ENCODE data around the gene RBMS3.

DNA sequence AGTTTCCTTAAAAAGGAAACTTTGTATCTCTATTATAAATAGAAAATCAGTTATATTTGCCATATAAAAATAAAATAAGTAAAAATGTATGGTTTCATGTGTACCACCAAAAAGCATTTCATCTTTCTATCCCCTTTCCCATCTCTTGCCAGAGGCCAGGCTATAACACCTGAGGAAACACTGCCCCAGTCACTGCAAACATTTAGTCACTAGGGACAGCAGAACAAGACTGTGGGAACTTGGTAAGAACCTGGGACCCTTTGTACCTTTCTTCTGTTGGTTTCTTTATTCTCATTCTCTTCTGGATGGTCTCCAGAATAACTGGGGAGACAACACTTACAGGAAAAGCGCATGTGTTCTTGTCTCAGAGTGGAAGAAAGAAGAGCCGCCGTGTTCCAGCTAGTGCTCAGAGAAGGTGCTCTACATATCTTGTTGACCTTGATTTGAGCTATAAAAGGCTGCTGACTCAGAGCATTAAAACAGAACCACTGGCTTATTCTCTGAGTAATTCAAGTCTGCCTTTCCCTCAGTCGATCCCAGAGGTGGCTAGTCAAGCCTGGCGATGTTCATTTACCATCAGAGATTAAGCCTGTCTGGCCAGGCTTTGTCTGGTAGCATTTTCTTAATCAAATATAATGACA lies 361.6 kb downstream of the RBMS3 start:
- TF ChIP-seq POLR2A (IDR thresholded peaks at IDR 0.05; ENCODE audit: borderline replicate concordance, extremely low read depth, insufficient read depth, insufficient read length) (no peak), EZH2 (IDR thresholded peaks at IDR 0.05) (no peak), POLR2AphosphoS5 (IDR thresholded peaks at IDR 0.05; ENCODE audit: low read depth, low read length) (no peak), EGR1 (IDR thresholded peaks at IDR 0.05; ENCODE audit: low read depth) (no peak), ELF1 (IDR thresholded peaks at IDR 0.05; ENCODE audit: borderline replicate concordance, low read depth) (no peak), SP1 (IDR thresholded peaks at IDR 0.05; ENCODE audit: low read depth) (no peak), YY1 (IDR thresholded peaks at IDR 0.05; ENCODE audit: extremely low read depth, insufficient replicate concordance, low read depth, low read length) (no peak)
- TF ChIP-seq, protein P1, sequence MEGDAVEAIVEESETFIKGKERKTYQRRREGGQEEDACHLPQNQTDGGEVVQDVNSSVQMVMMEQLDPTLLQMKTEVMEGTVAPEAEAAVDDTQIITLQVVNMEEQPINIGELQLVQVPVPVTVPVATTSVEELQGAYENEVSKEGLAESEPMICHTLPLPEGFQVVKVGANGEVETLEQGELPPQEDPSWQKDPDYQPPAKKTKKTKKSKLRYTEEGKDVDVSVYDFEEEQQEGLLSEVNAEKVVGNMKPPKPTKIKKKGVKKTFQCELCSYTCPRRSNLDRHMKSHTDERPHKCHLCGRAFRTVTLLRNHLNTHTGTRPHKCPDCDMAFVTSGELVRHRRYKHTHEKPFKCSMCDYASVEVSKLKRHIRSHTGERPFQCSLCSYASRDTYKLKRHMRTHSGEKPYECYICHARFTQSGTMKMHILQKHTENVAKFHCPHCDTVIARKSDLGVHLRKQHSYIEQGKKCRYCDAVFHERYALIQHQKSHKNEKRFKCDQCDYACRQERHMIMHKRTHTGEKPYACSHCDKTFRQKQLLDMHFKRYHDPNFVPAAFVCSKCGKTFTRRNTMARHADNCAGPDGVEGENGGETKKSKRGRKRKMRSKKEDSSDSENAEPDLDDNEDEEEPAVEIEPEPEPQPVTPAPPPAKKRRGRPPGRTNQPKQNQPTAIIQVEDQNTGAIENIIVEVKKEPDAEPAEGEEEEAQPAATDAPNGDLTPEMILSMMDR (IDR thresholded peaks at IDR 0.05 in 2 of 3, conservative IDR thresholded peaks at IDR 0.05 in 1 of 3; ENCODE audit: borderline replicate concordance in 1 of 3, insufficient read depth in 1 of 3, low read depth in 2 of 3, low read length in 2 of 3) = no peak
- TF ChIP-seq, protein P2, sequence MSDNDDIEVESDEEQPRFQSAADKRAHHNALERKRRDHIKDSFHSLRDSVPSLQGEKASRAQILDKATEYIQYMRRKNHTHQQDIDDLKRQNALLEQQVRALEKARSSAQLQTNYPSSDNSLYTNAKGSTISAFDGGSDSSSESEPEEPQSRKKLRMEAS (IDR thresholded peaks at IDR 0.05) = no peak
- TF ChIP-seq, protein P3, sequence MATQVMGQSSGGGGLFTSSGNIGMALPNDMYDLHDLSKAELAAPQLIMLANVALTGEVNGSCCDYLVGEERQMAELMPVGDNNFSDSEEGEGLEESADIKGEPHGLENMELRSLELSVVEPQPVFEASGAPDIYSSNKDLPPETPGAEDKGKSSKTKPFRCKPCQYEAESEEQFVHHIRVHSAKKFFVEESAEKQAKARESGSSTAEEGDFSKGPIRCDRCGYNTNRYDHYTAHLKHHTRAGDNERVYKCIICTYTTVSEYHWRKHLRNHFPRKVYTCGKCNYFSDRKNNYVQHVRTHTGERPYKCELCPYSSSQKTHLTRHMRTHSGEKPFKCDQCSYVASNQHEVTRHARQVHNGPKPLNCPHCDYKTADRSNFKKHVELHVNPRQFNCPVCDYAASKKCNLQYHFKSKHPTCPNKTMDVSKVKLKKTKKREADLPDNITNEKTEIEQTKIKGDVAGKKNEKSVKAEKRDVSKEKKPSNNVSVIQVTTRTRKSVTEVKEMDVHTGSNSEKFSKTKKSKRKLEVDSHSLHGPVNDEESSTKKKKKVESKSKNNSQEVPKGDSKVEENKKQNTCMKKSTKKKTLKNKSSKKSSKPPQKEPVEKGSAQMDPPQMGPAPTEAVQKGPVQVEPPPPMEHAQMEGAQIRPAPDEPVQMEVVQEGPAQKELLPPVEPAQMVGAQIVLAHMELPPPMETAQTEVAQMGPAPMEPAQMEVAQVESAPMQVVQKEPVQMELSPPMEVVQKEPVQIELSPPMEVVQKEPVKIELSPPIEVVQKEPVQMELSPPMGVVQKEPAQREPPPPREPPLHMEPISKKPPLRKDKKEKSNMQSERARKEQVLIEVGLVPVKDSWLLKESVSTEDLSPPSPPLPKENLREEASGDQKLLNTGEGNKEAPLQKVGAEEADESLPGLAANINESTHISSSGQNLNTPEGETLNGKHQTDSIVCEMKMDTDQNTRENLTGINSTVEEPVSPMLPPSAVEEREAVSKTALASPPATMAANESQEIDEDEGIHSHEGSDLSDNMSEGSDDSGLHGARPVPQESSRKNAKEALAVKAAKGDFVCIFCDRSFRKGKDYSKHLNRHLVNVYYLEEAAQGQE (IDR thresholded peaks at IDR 0.05; ENCODE audit: low read depth) = no peak
- TF ChIP-seq, protein P4, sequence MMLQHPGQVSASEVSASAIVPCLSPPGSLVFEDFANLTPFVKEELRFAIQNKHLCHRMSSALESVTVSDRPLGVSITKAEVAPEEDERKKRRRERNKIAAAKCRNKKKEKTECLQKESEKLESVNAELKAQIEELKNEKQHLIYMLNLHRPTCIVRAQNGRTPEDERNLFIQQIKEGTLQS (IDR thresholded peaks at IDR 0.05) = no peak

Measured in HCT116 (cell line).